ENCODE measurements around the gene APC2.

APC2 gene, protein sequence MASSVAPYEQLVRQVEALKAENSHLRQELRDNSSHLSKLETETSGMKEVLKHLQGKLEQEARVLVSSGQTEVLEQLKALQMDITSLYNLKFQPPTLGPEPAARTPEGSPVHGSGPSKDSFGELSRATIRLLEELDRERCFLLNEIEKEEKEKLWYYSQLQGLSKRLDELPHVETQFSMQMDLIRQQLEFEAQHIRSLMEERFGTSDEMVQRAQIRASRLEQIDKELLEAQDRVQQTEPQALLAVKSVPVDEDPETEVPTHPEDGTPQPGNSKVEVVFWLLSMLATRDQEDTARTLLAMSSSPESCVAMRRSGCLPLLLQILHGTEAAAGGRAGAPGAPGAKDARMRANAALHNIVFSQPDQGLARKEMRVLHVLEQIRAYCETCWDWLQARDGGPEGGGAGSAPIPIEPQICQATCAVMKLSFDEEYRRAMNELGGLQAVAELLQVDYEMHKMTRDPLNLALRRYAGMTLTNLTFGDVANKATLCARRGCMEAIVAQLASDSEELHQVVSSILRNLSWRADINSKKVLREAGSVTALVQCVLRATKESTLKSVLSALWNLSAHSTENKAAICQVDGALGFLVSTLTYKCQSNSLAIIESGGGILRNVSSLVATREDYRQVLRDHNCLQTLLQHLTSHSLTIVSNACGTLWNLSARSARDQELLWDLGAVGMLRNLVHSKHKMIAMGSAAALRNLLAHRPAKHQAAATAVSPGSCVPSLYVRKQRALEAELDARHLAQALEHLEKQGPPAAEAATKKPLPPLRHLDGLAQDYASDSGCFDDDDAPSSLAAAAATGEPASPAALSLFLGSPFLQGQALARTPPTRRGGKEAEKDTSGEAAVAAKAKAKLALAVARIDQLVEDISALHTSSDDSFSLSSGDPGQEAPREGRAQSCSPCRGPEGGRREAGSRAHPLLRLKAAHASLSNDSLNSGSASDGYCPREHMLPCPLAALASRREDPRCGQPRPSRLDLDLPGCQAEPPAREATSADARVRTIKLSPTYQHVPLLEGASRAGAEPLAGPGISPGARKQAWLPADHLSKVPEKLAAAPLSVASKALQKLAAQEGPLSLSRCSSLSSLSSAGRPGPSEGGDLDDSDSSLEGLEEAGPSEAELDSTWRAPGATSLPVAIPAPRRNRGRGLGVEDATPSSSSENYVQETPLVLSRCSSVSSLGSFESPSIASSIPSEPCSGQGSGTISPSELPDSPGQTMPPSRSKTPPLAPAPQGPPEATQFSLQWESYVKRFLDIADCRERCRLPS (N-terminal part only)

DNA sequence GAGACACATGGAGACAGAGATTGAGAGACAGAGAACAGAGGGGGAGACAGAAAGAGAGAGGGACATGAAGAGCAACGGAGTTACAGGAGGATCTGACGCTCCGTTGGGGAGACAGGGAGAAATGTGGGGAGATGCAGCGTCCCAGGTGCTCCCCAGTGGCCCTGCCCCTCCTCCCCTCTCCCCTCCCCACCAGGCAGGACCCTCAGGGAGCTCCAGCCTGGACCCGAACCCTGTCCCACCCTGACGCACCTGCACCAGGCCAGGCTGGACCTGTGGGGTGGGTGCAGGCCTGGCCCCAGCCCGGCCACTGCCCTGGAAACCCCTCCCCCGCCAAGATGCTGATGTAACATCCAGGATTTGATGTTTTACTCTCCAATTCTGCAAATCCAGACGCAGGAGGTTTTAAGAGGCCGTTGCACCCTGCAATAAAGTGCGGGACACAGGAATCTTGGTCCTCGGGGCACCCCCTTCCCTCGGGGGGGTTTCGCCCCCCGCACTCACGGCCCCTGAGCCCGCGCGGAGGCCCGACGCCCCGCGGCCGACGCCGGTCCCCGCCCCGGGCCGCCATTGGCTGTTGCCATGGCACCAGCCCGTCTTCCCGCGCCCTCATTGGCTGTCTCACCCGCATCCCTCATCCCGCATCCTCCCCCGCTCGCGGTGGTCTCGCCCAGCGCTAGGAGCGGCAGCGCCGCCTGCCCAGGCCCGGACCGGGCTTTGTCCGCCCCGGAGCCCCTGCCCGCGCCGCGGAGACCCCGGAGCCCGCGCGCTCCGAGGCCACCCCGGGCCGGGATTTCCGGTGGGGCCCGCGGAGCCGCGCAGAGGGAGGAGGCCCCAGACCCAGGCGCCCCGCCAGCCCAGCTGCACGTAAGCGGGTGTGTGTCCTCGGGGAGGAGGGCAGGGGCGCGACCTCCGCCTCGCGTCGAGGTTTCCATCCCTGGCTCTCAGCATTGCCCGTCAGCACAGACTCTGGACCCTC lies at the start of gene APC2:
TSS of gene APC2 (plus strand) at position 655 of the 976 bp plus-strand sequence. CDS start 2,881 bp downstream, outside the sequence.
- Histone ChIP-seq H3K27me3 (ENCODE audit: insufficient read depth, low read depth) (peaks cover 88% of the 10 kb centered on the region), H3K4me1 (ENCODE audit: low read depth, poor library complexity, severe bottlenecking) (peaks cover 11% of the 10 kb centered on the region), H2AFZ (ENCODE audit: low read depth) (no peak within 1 kb of the TSS)

DNA sequence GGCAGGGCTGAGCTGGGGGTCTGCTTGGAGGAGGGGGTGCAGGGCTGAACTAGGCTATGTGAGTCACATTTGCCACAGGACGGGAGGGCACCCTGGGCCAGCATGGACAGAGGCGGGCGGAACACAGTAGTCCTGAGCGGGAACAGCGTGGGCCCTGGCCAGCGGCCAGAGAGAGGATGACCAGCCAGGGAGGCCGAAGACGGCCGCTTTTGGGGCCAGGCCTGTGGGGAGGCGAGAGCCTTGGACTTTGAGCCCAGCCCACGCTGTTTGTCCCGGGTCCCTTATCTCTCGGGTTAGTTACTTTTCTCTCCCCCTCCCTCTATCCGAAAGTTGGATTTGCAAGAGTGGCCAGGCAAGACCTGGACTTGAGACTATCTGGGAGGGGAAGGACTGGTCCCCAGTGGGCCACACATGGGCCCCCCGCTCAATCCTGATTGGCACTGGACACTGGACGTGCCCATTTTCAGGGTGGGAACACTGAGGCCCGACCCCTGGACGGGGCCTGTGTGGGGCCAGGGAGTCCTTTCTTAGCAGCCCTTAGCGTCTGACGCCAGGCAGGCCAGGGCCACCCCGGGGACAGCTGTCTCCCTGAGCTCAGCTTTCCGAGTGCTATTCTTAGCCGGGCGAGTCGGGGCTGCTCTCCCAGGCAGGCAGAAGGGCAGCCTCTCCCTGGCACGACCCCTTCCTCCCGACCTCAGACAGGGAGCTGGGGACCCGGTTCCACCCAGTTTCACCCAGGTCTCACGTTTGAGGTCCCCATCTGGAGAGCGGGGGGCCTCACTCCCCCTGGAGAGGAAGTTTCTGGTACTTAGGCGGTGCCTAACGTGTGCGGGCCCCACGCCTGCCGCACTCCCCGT lies 49.4 kb upstream of the APC2 start:
- Histone ChIP-seq H3K4me1 (ENCODE audit: low read depth, poor library complexity, severe bottlenecking) (peaks cover 13% of the 10 kb centered on the region), H3K4me2 (peak overlapping the region; percentile 93), H3K36me3 (ENCODE audit: insufficient read depth) (no peaks in the 10 kb centered on the region), H3K4me3 (IDR thresholded peaks at IDR 0.05; ENCODE audit: insufficient read depth, low read depth, low read length) (no peak overlapping the region), H3K27me3 (ENCODE audit: insufficient read depth, low read depth) (no peaks in the 10 kb centered on the region), H3K27ac (no peak overlapping the region), H3K9ac (peak overlapping the region; percentile 46; the same call in 1 of the 2 replicates), H3K79me2 (ENCODE audit: insufficient read depth, low read depth) (no peaks in the 10 kb centered on the region), H4K20me1 (ENCODE audit: insufficient read depth) (no peaks in the 10 kb centered on the region), H2AFZ (ENCODE audit: low read depth) (peak overlapping the region; percentile 71; the same call in 1 of the 2 replicates)
- TF ChIP-seq, protein P1, sequence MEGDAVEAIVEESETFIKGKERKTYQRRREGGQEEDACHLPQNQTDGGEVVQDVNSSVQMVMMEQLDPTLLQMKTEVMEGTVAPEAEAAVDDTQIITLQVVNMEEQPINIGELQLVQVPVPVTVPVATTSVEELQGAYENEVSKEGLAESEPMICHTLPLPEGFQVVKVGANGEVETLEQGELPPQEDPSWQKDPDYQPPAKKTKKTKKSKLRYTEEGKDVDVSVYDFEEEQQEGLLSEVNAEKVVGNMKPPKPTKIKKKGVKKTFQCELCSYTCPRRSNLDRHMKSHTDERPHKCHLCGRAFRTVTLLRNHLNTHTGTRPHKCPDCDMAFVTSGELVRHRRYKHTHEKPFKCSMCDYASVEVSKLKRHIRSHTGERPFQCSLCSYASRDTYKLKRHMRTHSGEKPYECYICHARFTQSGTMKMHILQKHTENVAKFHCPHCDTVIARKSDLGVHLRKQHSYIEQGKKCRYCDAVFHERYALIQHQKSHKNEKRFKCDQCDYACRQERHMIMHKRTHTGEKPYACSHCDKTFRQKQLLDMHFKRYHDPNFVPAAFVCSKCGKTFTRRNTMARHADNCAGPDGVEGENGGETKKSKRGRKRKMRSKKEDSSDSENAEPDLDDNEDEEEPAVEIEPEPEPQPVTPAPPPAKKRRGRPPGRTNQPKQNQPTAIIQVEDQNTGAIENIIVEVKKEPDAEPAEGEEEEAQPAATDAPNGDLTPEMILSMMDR (conservative IDR thresholded peaks at IDR 0.05; ENCODE audit: low read depth, low read length), result no peak

More for the DNA sequence above, at the start of gene APC2:
- no peaks in the 10 kb centered on the region for H3K79me2 ChIP-seq (ENCODE audit: insufficient read depth, low read depth)
- H3K4me2 ChIP-seq, result no peak within 1 kb of the TSS
- H4K20me1 ChIP-seq (ENCODE audit: insufficient read depth), result no peaks in the 10 kb centered on the region; the same call in 1 of the 2 replicates
- no peak within 1 kb of the TSS for H3K27ac ChIP-seq
- no peak within 1 kb of the TSS for H3K9ac ChIP-seq
- no peaks in the 10 kb centered on the region for H3K36me3 ChIP-seq (ENCODE audit: insufficient read depth)
- TF ChIP-seq, protein P1 (conservative IDR thresholded peaks at IDR 0.05; ENCODE audit: low read depth, low read length), result no peak
- no peak within 1 kb of the TSS for H3K4me3 ChIP-seq (IDR thresholded peaks at IDR 0.05; ENCODE audit: insufficient read depth, low read depth, low read length)

DNA sequence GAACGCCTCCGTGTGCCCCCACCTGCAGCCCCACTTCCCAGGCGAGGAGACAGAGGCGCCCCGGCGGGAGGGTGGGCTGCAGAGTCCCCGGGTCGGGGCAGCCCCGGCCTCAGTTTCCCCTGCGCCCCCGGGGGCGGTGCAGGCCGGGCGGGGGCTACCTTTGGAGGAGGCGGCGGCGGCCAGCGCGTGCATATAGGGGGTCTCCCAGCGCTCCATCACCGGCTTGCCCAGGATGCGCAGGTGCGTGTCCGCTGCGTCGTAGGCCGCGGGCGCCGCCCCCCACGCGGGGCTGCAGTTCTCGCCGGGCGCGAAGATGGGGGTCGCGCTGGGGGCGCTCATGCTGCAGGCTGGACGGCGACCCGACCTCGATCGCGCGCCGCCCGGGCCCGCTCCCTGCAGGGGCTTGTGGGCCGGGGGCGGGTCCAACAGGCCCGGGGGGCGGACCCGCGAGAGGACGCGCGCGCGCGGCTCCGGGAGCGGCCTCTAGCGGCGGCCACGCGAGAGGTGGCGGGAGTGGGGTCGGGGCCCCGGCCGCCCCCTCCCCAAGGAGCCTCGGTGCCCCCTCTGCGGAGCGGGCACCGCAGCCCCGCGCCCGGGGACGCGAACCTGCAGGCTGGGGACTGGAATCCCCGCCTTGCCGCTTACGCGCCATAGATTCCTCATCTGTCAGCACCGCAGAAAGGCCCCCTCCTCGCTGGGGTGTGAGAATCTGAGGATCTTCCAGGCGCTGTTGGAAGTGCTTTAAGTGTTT lies 48.6 kb upstream of the APC2 start, which contains the start of gene GAMT:
TSS of gene GAMT (minus strand) at position 405 of the 751 bp plus-strand sequence. CDS start at position 339, 66 bp downstream.
- no peaks in the 10 kb centered on the region for H3K36me3 ChIP-seq (ENCODE audit: insufficient read depth)
- H3K4me3 ChIP-seq (IDR thresholded peaks at IDR 0.05; ENCODE audit: insufficient read depth, low read depth, low read length), result no peak within 1 kb of the TSS
- peaks cover 17% of the 10 kb centered on the region for H3K4me1 ChIP-seq (ENCODE audit: low read depth, poor library complexity, severe bottlenecking)
- no peaks in the 10 kb centered on the region for H3K79me2 ChIP-seq (ENCODE audit: insufficient read depth, low read depth)
- no peak within 1 kb of the TSS for H3K27ac ChIP-seq
- peak within 1 kb of the TSS; percentile 46; the same call in 1 of the 2 replicates for H3K9ac ChIP-seq
- TF ChIP-seq, protein P1 (conservative IDR thresholded peaks at IDR 0.05; ENCODE audit: low read depth, low read length), result peak; percentile 57
- no peaks in the 10 kb centered on the region for H4K20me1 ChIP-seq (ENCODE audit: insufficient read depth)
- H2AFZ ChIP-seq (ENCODE audit: low read depth), result peak within 1 kb of the TSS; percentile 71
- peak within 1 kb of the TSS; percentile 93 for H3K4me2 ChIP-seq
- H3K27me3 ChIP-seq (ENCODE audit: insufficient read depth, low read depth), result no peaks in the 10 kb centered on the region
